Suppressor macrophage treated with lipopolysaccharide for 4 hours (primary cell): Measurements from ENCODE around the gene KRTCAP2.
"Not testable (repeated sequence)": the region's sequence is repeated elsewhere in the genome, so short reads cannot be mapped to it uniquely, and the experiment has no call there.

ENCODE experiments used
- DNase-seq: peaks from one replicate; pipeline ENCODE4 v3.0.0-alpha.2; 2020

The KRTCAP2 gene

DNA sequence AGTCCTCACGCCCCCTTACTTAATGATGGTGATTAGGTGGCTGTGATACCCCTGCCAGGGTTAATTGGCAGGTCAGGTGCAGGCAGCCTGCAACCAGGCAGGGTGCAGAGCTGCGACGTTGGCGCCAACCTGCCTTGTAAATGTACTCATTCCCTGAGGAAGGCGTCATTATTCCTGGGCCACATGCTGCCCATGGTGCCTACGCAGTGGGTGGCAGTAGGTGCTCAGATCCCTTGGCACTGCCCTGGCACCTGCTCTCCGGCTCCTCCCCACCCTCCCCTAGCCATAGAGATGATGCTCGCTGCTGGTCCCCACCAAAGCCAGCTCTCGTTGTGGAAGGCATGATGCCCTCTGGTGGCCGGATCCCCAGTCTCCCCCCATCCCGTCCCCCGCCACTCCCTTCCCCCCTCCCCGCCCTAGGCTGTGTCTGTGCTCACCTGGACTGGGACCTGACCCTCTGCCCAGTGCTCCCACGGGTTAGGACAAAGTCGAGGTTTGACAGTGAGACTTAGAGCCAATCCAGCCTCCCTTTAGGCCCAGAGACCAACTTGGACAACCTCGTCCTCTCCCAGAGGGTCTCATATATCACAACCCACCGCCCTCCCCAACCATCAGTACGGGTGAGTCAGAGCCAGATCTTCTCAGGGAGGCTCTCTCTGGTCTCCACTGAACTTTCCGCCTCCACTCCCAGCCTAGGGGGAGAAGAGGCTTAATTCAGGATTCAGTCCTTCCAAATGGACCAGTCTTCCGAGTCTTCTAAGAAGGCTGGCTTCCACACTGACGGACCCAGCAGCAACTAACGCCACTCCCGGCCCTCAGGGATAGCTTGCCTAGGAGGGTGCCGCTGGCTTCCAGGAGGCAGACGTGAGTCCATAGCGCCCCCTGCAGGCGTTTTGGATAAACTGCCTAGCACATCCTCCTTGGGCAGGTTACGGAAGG lies 5.7 kb downstream of the KRTCAP2 start:
- DNase-seq = peak; percentile 93

DNA sequence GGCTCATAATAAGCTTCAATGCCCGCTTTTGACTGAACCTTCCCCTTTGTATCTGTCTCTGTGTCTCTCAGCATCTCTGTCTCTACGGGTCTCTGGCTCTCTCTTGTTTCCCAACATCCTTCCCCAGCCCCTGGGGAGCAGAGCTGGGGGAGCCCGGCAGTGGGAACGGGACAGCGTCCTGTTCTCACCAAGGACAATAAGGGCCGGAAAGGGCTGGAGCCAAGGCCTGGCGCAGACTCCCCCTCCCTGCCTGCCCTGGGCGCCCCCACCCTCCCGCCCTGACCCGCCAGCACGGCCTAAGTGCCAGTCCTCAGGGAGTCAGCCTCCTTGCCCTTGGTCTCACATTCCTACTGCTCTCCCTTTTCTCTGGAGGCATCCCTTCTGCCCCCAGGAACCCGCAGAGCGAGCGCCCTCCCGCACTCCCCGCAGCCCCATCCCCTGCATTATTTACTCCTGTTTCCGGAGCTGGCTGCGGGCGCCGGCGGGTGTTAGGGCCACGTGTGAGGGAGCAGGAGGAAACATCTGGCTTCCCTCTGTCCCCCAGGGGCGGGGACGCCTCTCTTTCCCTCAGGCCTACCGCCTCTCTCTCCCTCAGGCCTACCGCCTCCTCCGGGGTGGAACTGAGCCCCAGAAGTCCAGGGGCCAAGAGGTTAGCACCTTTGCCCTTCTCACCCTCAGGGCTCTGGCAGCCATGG lies 6.5 kb downstream of the KRTCAP2 start:
- no peak for DNase-seq

- no peak for DNase-seq
Observed at GRCh38 chr1:155166051-155166470, 7.0 kb downstream of the KRTCAP2 start.

DNA sequence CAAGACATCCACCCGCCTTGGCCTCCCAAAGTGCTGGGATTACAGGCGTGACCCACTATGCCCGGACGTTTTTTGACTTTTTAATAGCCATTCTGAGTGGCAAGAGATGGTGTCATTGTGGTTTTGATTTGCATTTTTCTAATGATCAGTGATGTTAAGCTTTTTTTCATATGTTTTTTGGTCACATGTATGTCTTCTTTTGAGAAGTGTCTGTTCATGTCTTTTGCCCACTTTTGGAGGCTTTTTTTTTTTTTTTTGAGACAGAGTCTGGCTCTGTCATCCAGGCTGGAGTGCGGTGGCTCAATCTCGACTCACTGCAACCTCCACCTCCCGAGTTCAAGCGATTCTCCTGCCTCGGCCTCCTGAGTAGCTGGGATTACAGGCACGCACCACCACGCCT lies 8.5 kb downstream of the KRTCAP2 start:
- DNase-seq = not testable (repeated sequence)

GRCh38 chr1:155163785-155164184 lies 9.3 kb downstream of the KRTCAP2 start:
- not testable (repeated sequence) for DNase-seq

- not testable (repeated sequence) for DNase-seq
Observed at GRCh38 chr1:155162631-155163030, 10.5 kb downstream of the KRTCAP2 start.

DNA sequence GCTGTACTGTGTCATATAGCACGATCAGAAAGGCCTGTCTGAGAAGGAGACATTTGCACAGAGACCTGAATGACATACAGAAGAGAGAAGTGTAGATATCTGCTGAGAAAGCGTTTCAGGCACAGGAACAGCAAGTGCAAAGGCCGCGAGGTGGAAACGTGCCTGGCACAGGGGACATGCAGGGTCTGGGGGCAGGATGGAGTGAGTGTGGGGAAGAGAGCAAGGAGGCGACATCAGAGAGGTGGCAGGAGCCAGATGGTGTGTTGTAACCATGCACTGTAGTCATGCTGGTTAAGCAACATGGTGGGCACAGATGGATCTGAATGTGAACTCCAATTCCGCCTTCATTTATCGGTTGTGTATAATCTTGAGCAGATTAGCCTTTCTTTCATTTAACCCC lies 13.0 kb downstream of the KRTCAP2 start:
- DNase-seq = no peak

- no peak for DNase-seq
Observed at GRCh38 chr1:155158991-155159390, 14.1 kb downstream of the KRTCAP2 start.

- DNase-seq = not testable (repeated sequence)
Observed at GRCh38 chr1:155155996-155156643, 17.0 kb downstream of the KRTCAP2 start.

DNA sequence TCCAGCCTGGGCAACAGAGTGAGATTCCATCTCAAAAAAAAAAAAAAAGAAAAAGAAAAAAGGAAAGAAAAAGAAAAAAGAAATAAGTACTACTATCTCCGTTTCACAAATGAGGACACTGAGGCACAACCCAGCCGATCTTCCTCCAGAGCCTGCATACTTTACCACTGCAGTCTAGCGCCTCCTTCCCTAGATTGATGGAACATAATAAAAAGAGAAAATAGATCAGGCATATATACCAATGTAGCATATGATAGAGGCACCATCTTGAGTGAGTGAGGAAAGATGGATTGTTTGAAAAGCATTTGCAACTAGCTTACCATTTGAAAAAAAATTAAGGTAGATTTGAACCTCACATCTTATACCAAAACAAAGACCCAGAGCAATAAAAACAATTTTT lies 27.6 kb downstream of the KRTCAP2 start:
- DNase-seq = no peak

DNA sequence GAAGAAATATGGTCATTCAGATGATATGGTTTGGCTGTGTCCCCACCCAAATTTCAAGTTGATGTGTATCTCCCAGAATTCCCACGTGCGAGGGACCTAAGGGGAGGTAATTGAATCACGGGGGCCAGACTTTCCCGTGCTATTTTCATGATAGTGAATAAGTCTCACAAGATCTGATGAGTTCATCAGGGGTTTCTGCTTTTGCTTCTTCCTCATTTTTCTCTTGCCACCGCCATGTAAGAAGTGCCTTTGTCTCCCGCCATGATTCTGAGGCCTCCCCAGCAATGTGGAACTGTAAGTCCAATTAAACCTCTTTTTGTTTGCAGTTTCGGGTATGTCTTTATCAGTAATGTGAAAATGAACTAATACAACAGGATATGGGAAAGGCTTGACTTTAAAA lies 31.4 kb downstream of the KRTCAP2 start:
- peak; percentile 62 for DNase-seq

DNA sequence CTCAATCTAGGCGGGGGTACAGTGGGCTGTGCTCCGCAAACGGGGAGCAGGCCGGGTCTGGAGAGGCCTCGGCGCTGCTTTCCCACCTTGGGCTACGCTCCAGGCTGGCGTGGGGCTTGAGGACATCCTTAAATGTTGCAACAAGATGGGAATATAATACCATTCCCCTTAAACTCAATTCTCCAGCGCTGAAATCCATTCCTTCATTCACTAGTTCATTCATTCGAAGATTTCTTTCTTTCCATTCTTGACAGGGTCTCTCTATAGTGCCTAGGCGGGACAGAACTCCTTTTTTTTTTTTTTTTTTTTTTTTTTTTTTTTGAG lies 32.5 kb downstream of the KRTCAP2 start:
- no peak for DNase-seq

DNA sequence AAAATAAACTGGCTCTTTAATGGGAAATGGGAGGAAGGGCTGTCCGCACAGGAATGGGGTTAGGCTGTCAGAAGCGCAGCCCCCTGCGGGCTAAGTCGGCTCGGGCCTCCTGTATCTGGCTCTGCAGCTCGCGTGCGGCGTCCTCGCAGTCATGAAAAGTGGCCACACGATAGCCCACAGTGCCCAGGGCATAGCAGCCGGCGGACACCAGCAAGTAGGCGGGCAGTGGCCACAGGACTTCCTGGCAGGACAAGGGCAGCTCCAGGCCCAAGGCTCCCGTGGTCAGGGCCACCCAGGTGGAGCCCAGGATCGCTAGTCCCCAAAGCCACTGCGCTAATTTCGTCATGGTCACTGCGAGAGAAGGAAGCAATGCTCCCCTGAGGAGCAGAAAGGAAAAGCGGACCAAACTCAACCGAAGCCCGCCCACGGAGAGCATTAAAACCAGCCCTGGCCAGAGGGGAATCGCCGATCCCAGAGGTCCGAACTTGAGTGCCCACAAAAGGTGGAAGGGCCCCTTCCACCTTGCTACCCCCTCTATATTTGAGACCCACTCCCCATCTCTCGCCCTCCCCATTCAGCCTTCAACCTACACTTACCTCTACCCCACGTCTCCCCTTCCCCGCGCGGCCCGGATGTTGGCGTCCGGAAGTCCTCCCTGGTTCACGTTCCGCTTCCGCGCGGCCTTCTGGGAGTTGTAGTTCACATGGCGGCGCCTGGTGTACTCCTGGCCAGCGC lies 33.0 kb downstream of the KRTCAP2 start, which contains the start of gene DPM3:
TSS of gene DPM3 (minus strand) at position 637 of the 735 bp plus-strand sequence. CDS start at position 346, 291 bp downstream.
- peak; percentile 92 for DNase-seq

DNA sequence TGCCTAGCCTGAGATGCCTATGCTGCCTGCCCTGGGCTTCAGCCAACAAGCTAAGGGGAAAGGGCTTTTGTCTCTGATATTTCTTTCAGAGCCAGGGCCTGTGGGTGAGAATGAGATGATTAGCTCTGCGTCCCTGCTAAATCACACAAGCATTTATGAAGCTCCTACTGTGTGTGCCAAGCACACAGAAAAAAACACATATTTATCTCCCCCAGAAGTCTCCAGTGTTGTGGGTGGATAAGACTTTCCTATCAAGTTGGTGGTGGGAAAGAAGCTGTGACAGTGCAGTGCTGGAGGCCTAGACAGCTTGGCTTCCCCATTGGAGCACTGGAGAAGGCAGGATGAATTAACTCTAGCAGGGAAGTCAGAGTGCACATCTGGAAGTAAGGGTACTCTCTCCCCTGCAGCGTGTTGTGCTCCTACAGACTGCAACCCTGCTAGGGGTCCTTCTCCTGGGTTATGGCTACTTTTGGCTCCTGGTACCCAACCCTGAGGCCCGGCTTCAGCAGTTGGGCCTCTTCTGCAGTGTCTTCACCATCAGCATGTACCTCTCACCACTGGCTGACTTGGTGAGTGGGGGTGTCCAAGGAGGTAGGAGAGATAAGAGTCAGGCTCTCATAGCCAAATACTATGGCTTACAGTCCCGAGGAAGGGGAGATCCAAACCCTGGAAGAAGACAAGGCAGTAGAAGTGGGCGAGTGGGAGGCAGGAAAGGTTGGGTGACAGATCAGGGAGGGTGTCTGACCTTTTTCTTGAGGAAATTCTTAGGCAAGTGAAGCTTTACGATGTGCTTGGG lies 35.8 kb downstream of the KRTCAP2 start:
- no peak for DNase-seq

DNA sequence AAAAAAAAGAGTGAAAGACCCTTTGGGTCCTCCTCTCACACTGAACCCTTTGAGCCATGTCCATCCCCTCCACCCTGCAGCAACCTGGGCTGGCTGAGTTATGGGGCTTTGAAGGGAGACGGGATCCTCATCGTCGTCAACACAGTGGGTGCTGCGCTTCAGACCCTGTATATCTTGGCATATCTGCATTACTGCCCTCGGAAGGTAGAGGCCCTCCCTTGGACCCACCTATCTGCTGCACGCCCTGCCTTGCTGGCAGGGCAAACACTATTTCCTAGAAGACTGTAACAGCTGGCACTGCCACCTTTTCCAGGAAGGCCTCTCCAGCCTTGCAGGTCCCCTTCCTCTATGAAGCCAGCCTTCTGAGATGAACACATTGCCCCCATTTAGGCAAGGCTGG lies 36.4 kb downstream of the KRTCAP2 start:
- no peak for DNase-seq

DNA sequence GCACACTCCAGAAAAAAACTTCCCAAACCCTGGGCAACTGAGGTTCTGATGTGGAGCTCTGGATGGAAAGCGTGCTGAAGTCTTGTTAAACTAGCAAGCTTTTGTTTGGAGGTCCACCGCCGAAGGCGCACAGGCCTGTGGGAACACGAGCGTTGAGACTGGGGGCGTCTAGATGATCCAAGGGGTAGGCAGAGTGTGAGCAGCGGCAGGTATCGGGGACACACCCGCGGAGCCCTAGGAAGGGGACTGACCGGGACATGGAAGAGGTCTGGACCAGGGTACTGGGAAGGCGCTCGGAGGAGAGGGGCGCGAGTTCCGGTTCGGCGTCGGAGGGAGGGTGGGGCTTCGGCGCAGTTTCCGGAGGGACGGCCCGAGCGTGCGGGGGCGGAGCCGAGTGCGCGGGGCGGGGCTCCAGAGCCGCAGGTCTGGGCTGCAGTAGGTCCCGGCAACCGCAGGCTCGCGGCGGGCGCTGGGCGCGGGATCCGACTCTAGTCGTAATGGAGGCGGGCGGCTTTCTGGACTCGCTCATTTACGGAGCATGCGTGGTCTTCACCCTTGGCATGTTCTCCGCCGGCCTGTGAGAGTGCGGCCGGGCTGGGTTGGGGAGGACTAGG lies 37.6 kb downstream of the KRTCAP2 start, which contains the start of gene SLC50A1:
TSS of gene SLC50A1 (plus strand) at position 438 of the 614 bp plus-strand sequence. CDS start at position 498, 60 bp downstream.
- DNase-seq = peak; percentile 98

DNA sequence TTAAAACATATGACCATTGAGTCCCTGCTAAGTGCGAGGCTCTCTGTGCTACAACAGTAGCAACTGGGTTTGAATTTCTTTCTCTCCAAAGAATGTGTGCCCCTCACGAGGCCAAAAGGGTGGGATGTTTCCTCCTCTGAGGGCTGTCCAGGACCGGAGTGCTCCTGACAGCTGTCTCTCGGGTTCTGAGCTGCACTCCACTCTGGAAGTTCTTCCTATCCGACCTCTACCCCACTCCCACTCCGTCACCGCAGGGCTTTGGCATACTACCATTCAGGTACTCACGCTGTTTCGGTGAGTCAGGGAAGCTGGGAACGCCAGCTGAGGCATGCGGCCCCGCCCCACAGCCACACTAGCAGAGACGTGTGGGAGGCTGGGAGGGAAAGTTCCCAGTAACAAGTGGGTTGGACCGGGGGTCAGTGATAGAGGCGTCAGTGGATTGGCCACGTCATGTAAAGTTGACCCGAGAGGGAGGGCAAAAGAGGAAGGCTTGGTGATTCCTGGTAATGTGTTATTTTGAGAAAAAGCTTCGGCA lies 38.2 kb downstream of the KRTCAP2 start:
- peak; percentile 97 for DNase-seq

DNA sequence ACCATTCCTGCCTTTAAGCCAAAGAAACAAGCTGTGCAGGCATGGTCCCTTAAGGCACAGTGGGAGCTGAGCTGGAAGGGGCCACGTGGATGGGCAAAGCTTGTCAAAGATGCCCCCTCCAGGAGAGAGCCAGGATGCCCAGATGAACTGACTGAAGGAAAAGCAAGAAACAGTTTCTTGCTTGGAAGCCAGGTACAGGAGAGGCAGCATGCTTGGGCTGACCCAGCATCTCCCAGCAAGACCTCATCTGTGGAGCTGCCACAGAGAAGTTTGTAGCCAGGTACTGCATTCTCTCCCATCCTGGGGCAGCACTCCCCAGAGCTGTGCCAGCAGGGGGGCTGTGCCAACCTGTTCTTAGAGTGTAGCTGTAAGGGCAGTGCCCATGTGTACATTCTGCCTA lies 38.8 kb downstream of the KRTCAP2 start:
- no peak for DNase-seq

DNA sequence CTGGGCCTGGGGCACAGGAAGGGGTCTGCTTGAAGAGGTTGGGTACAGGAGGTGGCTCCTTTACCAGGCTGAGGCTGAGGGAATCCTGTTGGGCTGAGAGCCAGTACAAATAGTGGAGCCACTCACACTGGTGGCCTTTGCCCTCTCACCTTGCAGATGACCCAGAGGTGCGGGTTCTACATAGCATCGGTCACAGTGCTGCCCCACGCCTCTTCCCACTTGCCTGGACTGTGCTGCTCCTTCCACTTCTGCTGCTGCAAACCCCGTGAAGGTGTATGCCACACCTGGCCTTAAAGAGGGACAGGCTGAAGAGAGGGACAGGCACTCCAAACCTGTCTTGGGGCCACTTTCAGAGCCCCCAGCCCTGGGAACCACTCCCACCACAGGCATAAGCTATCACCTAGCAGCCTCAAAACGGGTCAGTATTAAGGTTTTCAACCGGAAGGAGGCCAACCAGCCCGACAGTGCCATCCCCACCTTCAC lies 39.3 kb downstream of the KRTCAP2 start:
- no peak for DNase-seq

- DNase-seq = no peak
Observed at GRCh38 chr1:155131856-155132255, 41.2 kb downstream of the KRTCAP2 start.

DNA sequence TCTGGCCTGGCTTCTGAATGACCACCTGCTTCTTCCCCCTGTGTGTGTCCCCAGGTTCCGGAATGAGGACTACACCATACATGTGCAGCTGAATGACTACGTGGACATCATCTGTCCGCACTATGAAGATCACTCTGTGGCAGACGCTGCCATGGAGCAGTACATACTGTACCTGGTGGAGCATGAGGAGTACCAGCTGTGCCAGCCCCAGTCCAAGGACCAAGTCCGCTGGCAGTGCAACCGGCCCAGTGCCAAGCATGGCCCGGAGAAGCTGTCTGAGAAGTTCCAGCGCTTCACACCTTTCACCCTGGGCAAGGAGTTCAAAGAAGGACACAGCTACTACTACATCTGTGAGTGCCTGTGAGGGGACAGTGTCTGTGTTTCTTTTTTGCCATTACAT lies 41.8 kb downstream of the KRTCAP2 start:
- no peak for DNase-seq
